NCI-H2081 (cell line): ENCODE measurements around the gene KCNC1.
A peak's percentile ranks its signal among the peaks of the same experiment; 100 is the strongest.

Experiments
- DNase-seq, 2 experiments: peaks; one replicate each; lab custom pipeline; 2025; lab: John Stamatoyannopoulos, UW

The KCNC1 gene

DNA sequence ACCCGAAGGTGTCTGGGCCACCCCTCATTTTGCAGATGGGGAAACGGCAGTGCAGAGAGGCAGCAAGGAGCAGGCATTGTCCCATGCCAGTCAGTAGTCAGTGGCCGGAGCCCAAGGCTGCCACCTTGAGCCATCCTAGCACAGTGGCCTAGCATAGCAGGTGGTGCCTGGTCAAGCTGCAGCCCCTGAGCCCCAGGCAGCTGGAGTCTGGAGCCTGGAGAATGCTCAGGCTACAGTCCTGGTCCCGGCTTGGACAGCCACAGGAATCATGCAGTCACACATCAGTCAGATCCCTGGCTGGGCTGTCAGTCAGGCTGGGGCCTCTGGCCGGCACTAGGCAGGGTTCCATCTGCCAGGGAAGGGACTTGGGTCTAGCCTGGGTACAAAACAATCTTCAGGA, 18.6 kb downstream of the KCNC1 start:
- no peak for DNase-seq

DNA sequence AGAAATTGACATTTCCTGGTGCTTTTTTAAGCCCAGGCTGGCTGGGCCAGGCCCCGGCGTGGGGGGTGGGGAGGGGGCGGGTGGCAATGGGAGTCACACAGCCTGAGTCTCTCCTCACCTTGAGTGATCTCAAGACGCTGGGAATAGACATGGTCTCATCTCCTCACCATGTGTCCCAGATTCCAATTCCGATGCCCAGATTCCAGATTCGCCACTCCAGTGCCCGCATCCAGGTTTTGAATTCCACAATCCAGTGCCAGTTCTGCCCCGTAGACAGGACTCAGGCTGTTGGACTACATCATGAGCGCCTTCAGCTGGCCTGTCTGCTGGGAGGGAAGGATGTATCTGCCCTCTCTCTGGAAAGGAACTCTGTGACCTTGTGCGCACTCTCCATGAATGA, 19.1 kb downstream of the KCNC1 start:
- no peak for DNase-seq

DNA sequence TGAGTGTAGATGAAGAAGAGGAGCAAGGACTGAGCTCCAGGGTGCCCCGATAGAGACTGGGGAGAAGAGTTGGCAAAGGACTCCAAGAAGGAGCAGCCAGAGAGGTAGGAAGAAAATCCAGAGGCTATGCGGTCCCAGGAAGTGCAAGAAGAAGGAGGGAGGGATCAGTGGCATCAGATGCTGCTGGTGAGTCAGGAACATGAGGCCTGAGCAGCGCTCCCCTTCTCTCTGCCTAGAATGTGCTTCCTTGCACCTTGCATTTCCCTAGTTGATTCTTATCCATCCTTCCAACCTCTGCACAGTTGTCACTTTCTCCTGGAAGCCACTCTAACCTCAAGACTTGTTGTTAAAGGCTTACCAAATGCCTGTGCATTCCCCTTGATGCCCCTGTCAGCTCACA, 21.3 kb downstream of the KCNC1 start:
- DNase-seq = no peak

DNA sequence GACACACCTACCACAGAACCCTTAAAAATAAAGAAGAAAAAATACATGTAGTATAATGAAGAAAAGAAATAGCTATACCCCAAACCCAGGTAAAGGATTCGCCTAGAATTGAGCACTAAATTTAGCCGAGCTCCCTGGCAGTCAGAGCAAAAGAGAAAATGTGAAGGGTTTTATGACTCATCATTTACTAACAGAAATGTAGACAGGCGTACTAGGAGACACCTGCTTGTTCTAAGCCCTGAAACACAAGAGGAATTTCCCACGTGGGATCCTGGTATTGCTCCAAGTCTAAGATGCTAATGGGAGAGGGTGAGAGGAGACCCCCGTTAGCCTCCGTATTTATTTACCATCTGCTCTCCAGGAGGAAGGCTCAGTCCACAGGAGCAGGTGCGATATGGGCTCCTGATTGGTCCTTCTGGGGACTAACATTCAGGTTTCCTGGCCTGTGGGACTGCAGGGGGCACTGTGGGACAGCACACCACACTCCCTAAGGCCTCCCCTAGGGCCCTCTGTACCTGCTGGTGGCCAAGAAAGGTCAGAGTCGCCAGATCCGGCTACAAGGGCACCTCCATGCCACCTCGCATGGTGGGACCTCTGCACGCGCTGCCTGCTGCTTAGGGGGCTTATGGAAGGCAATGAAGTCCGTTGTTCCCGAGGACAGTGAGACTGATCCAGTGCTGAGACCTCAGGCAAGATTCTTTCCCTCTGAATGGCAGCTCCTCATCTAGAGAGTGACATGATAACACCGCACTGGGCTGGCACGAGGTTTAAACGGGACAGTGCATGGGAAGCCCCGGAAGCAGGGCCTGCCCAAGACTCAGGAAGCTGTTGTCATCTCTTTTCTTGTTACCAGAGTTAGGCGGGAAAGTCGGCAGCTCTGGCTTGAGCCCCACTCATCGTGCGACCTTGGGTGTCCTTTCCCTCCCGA, 25.8 kb downstream of the KCNC1 start:
- DNase-seq = peak; percentile 30 to 40

DNA sequence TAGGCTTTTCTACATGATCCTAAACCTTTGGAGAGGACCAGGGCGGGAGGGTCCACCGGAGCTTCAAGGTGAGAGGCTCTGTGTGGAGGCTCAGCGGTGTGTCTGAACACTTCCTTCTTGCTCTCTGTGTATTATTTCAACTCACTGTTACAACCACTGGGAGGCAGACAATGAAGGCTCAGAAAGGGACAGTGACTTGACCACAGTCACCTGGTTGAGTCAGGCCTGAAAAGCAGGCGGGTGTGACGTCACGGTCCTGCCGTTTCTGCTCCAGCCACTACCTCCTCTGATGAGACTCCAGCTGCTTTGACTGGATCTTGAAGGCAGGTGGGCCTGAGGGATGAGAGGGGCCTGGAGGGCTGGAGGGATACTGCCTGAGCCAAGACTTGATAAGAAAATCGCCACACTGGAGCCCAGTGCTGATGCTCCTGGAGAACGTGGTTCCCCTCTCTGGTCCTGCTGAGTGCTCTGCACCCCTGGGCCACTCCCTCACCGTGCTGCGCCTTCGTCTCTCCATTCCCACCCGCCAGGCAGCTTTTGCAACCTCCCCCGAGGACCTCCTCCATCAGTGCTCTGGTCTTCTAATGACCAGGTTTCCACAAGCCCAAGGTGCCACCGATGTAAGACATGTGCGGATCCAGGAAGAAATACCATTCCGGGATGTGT, 27.9 kb downstream of the KCNC1 start:
- DNase-seq = no peak

DNA sequence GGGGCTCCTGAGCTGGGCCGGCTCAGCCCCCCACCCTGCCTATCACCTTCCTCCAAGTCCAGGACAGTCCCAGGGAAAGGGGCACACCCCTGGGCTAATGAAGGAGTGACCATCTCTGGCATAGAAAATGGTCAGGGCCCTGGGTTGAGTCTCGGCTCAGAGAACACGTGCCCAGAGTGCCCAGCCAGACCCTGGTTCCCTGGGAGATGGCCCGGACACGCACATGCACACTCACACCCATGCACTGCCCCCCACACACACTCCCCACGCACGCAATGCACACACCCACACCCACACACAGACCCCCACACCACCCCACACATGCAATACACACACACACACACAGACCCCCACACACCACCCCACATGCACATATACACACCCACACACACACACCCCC, 28.7 kb downstream of the KCNC1 start:
- no peak for DNase-seq

DNA sequence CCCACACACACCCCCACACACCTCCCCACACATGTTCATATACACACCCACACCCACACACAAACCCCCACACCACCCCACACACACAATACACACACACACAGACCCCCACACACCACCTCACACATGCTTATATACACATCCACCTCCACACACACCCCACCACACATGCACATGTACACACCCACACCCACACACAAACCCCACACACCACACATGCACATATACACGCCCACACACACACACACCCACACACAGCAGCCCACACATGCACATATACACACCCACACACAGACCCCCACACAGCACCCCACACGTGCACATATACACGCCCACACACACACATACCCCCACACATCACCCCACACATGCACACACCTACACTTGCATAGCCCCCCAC, 29.1 kb downstream of the KCNC1 start:
- DNase-seq = no peak

DNA sequence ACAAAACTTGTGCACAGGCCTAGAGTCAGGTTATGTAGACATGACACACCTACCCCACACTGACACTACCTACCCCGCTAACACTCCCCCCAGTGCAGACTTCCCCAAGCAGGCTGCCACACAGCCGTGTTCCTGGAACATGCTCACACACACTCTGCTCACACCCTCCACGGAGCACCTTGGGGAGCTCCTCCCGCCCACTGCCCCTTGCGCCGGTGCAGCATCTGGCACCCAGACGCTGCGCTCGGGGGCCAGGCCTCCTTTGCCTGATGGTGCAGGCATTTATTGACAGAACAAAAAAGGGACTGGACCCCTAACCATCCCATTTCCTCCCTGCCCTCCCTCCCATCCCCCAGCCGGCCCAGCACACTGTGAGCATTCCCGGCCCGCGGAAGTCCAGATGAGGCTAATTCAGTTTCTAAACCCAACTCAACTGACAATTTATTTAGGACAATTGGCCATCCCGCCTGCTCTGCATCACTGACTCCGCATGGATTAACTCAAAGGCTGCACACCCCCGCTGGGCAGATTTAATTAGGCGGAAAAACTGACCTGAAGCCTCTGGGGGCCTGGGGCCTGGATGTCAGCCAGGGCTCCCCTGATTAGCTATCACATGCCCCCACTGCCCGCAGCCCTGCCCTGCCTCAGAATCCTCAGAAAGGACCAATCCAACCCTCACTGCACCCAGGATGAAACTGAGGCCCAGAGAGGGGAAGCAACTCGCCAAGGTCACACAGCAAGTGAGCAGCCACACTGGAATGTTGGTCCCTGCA, 30.1 kb downstream of the KCNC1 start:
- DNase-seq = peak in 1 of 2 experiments; percentile 18

DNA sequence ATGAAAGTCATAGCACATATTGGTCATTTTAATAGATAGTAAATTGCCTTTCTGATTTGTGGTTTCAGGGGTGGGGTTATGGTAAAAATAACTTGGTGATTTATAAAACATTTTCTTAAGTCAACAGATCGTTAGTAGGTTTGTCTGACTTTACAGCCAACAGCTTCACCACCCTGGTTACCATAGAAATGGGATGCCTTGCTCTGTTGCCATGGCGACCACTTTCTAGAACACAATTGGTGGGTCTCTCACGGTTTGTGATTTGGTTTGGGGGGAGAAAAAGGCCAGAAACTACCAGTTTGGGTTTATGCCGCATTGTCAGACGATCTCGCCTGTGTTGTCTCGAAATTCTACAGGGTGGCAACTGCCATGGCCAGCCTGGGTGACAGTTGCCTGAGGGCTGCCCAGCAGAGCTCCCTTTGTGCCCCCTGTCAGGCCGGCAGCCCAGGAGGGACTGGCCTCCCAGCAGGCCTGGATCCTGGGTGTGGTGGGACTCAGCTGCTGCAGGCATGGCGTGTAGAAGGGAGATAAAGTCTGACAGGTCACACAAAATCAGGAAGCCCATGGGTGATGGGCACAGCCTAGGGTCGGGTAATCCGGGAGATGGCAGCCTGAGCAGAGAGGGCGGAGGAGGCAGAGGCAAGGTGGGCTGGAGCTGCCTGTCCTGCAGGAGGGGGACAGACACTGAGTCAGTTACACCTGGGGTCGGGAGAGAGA, 30.9 kb downstream of the KCNC1 start:
- no peak for DNase-seq

DNA sequence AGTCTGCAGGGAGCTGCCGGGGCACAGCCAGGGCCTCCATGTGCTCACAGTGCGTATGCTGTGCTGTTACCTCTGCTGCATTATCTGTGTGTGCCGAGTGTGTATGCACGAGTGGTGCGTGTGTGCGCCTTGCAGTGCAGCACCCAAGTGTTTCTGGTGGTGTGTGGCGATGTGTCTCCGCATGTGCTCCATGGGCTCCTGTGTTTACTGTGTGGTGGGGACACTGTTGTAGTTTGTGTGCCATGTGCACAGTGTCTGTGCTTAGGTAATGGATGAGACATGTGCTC, 31.4 kb downstream of the KCNC1 start:
- no peak for DNase-seq

DNA sequence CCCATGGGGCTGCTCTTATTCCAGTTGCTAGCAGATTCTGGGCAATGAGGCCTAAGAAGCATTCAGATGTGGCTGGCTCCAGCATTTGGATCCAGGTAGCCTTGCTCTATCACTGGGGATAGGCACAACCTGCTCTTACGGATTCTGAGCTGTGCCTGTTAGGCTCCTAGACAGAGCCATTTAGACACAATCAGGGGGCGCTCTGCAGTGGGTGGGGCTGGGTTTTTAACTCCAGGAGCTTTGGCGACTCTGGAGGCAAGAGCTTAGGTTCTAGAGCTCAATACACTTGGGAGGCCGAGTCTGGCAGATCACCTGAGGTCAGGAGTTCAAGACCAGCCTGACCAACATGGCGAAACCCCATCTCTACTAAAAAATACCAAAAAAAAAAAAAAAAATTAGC, 32.0 kb downstream of the KCNC1 start:
- no peak for DNase-seq

DNA sequence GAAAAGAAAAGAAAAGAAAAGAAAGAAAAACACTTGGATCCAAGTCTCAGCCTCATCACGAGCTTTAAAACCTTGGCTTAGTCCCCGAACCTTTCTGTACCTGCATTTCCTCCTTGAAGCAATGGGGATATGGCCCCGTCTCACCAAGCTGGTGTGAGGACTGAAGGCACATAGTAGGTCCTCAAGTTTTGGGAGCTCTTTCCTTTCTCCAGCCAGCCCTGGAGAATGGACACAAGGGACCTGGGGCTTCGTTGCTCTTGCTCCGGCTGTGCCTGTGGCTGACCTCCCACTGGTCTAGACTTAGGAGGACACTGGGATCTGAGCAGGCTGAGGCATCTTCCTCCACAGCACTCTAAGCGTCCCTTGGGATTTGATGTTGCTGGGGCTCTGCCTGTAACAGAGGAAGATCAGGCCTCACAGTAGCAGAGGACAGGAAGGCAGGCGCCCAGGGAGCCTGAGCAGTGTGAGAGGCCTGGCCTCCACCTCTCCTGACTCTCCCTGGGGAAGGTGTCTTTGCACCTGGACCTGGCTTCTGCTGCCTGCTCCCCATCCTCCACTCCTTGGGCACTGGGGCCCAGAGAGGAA, 32.8 kb downstream of the KCNC1 start:
- DNase-seq = no peak

DNA sequence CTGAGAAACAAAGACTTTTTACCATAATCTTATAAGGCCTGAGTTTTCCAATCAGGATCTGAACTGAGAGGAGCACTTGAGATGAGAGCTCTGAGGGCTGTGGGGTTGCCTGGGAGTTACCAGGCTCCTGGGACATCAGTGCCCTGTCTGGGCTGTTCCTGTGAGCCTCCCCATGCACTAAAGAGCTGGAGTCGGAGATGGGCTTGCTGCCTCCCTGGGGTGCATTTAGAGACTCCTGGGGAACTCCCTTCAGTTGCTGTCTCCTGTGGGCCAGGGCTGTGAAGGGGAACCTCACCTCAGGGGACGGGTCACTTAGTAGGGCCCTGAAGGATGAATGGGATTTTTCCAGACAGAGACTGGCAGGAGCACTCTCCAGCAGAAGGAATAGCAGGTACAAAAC, 33.3 kb downstream of the KCNC1 start:
- DNase-seq = no peak

DNA sequence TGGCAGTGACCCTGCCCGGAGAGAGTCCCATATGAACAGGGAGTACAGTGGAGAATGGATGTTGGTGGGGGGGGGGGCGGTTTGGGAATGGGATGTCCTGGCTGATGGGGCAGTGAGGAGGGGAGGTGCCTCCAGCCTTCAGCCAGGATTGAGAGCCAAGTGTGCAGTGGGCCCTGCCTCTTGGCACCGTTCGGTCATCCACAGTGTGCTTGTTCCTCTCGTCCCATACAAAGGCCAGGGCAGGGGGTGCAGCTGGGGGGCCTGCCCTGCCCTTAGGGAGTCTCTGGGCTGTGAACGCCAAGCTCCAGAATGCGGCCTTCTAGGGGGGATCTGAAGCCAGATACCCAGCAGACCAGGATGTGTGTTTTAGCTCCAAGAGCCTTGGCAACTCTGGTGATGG, 34.0 kb downstream of the KCNC1 start:
- DNase-seq = no peak

DNA sequence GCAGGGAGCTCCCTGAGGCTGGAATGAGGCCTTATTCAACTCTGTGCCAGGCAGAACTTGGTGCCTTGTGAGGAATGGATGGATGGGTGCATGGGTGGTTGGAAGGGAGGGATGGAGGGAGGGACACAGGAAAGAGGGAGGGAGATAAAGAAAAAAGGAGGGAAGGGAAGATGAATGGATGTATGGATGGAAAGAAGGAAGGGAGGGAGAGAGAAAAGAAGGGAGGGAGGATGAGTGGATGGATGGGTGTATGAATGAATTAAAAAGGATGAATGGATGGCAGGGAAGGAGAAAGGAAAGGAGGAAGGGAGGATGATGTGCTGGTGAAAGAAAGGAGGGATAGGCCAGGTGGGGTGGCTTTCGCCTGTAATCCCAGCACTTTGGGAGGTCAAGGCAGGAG, 34.6 kb downstream of the KCNC1 start:
- DNase-seq = no peak

DNA sequence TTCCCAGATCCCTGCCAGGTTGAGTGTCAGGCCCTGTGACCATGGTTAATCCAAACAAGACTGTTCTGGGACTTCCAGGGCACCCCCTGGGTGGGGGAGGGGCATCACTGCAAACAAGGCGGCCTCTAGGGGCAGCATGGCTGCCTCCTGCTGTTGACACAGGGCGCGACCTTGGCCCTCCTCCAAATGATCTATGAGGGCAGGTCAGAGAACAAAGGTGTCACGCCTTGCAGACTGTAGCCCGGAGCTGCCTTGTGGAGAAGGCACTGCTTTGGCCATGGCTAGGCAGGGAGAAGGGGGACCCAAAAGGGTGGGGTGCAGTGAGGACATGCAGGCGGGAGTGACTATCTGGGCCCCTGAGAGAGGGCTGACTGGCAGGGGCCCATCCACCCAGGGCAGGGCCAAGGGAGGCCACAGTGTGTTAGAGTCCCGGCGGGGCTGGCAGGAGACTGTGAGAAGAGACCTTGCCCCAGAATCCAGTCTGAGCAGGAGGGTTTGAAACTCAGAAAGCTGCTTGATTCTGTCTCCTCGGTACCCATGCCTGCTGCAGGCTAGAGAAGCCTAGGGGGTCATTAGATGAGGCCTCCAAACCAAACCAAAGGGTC, 35.6 kb downstream of the KCNC1 start:
- DNase-seq = no peak

DNA sequence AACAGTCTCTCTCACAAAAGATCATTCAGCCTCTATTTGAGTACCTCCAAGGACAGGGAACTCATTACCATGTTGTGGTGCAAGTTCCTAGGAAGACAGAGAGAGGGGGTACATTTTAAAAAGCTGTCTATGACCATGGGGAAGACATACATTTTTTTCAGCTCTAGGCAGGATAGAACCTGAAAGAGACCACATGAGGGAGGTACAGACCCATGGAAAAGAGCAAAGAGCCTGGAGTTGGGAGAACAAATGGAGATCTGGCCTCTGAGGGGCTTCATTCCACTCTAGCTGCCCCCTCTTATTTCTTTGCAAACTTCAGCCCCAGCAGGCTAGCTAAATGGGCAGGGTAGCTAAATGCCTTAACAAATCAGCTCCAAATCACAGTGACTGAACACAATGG, 36.3 kb downstream of the KCNC1 start:
- no peak for DNase-seq

DNA sequence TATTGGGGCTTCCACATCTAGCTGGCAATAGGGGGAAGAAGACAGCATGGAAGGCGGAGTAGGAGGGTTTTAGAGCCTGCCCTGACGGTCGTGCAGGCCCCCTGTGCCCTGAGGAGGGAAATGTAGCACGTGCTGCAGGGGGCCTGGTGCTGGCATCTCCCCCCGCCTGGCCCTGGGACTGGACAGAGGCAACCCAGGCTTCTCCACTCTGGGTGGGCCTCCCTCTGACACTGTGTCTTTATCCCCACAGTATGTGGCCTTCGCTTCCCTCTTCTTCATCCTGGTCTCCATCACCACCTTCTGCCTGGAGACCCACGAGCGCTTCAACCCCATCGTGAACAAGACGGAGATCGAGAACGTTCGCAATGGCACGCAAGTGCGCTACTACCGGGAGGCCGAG, 36.8 kb downstream of the KCNC1 start:
- no peak for DNase-seq

DNA sequence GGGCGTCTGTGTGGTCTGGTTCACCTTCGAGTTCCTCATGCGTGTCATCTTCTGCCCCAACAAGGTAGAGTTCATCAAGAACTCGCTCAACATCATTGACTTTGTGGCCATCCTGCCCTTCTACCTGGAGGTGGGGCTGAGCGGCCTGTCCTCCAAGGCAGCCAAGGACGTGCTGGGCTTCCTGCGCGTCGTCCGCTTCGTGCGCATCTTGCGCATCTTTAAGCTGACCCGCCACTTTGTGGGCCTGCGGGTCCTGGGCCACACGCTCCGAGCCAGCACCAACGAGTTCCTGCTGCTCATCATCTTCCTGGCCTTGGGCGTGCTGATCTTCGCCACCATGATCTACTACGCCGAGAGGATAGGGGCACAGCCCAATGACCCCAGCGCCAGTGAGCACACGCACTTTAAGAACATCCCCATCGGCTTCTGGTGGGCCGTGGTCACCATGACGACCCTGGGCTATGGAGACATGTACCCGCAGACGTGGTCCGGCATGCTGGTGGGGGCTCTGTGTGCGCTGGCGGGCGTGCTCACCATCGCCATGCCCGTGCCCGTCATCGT, 37.3 kb downstream of the KCNC1 start:
- DNase-seq = no peak

DNA sequence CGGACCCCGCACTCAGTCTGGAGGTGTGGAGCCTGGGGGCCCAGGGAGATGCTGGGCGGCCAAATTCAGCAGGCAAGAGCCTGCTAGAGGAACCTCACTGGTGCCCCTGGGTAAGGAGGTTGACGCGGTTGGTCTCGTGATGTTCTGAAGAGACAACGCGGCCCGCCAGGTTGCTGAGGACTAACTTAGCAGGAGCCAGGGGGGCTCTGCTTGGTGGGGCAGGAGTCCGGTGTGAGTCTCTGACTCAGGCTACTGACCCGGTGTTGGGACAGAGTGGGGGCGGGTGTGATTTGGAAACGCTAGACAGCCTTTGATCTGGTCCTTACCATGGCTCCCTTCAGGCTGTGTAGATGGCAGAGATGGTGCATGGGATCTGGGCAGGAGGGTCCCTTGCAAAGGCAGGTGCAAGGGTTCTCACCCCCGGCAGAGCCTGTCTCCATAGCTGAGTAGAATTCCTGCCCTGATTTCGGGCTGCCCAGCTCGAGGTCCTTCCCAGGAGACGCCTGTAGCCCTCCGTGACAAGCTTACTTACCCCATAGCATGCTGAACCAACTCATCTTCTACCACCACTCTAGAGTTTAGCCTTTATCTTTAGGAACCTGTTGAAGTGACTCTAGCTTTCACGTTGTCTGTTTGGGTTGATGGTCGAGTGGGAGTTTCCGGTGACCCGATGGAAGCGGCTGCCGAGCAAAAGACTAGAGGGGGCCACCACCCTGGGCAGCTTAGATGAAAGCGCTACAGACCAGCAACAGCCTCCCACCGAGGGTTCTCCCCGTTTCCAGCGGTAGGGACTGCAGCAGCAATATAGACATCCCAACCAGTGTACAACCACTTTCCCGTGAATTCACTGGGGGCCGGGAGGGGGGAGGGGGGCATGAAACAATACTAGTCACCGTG, 38.4 kb downstream of the KCNC1 start:
- DNase-seq = no peak
